Erythroblast (primary cell): ENCODE measurements around the gene ADAP1.
"Not testable (repeated sequence)": the region's sequence is repeated elsewhere in the genome, so short reads cannot be mapped to it uniquely, and the experiment has no call there.

ENCODE experiments used
- DNase-seq, 2 experiments: peaks; one replicate each; lab custom pipeline; 2025; lab: John Stamatoyannopoulos, UW
- GATA1 ChIP-seq: IDR thresholded peaks from 2 replicates; pipeline ENCODE4 v1.6.1; 2011; ENCODE audit warnings: low read depth, mild to moderate bottlenecking, control low read depth, low read length, moderate library complexity
- POLR2A ChIP-seq: IDR thresholded peaks from 2 replicates; pipeline ENCODE4 v1.6.1; 2011; ENCODE audit warnings: mild to moderate bottlenecking, low read length

ADAP1 gene

GRCh38 chr7:963236-964078, 9.0 kb upstream of the ADAP1 start:
- no peak for TF ChIP-seq POLR2A
- no peak for TF ChIP-seq GATA1
- DNase-seq = no peak

DNA sequence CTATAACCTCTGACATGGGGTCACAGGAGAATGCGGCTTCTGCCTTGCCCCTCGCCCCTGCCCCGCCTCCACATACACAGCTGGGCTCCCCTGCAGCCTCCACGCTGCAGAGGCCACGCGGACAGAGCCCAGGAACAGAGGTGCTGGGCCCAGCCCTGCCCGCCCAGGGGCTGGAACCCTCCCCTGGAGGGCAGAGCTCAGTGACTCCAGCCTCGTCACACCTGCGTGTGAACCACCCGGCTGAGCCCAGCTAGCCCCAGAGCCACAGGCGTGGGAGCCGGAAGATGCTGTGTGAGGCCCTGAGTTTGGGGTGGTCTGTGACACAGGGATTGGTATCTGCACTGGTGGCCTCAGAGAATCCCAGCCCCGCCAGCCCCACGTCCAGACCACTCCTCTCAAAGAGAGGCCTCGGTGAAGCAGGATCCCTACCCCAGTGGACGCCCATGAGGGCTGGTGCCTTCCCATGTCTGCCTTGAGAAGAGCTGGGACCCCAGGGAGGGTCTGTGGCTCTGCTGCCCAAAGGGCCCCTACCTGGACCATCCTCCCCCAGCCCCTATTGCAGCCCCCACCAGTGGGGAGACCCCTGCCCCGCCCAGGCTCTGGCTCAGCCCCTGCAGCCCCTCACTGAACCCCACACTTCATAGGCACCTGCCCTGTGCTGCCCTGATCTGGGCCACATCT, 8.1 kb upstream of the ADAP1 start:
- no peak for TF ChIP-seq GATA1
- TF ChIP-seq POLR2A = no peak
- DNase-seq = no peak

- no peak for DNase-seq
- no peak for TF ChIP-seq POLR2A
- TF ChIP-seq GATA1 = no peak
Measured at GRCh38 chr7:961546-962400, 7.3 kb upstream of the ADAP1 start.

GRCh38 chr7:960972-961371, 6.5 kb upstream of the ADAP1 start:
- not testable (repeated sequence) for DNase-seq

- TF ChIP-seq GATA1 (no peak), POLR2A (no peak)
- DNase-seq = no peak
Measured at GRCh38 chr7:960269-960871, 5.9 kb upstream of the ADAP1 start.

GRCh38 chr7:959740-960139, 5.3 kb upstream of the ADAP1 start:
- not testable (repeated sequence) for DNase-seq

- no peak for DNase-seq
- TF ChIP-seq POLR2A (no peak), GATA1 (no peak)
Measured at GRCh38 chr7:959271-959670, 4.8 kb upstream of the ADAP1 start.

- TF ChIP-seq GATA1 (no peak), POLR2A (no peak)
- DNase-seq = no peak
Measured at GRCh38 chr7:958221-959200, 4.0 kb upstream of the ADAP1 start.

DNA sequence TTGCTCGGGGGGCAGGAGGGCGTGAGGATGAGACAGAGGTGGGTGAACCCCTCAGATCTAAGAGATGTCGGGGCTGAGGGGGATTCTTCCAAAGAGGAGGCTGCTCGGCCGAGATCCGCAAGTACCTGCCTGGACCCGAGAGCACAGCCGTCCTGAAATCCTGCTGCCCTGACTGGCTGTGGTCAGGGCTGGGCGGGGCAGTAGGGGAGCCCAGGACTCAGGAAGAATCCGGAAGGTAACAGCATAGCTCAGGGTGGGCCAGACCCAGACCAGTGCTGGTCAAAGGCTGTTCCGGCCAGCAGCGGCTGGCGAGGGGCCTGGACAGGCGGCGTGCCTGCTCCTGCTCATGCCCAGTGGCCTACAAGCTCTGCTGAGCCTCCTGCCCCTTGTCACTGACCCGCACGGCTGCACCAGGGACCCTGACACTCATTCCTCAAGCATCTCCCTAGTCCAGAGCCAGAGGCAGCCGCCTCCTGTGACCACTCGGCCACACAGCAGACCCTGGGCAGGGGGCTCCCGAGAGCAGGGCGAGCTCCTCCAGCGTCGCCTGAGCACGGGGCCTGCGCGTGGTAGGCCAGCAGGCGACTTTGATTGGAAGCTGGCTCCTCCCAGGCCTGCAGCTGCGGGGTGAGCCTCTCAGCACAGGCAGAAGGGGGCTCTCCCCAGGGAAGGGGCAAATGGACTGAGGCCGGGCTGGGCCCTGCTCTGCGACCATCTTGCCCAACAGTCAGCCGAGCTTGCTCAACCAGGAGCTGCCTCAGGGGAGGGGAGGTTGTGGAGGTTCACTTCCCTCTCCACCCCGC, 3.1 kb upstream of the ADAP1 start:
- no peak for DNase-seq
- TF ChIP-seq GATA1 (no peak), POLR2A (no peak)

DNA sequence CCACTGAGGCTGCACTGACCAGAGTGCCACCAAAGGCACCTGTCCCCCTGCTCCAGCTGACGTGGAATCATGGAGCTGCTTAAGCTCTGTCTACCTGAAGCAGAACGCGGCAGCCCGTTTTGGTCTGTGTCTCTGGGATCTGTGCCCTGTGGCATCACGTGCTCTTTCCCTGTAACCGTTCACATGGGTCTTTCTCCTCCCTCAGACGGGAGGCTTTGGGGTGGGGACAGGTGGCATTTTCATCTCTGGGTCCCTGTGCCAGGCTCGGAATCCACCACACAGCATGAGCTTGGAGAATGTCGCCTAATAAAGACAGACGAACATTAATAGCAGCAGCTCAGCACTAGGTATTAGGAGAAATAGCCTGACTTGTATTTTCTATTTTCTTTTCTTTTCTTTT, 1.6 kb upstream of the ADAP1 start:
- no peak for TF ChIP-seq GATA1
- TF ChIP-seq POLR2A = no peak

GRCh38 chr7:953547-954327, 743 bp downstream of the ADAP1 start:
- TF ChIP-seq POLR2A (no peak), GATA1 (no peak)
- no peak for DNase-seq

More for the DNA sequence above, 1.6 kb upstream of the ADAP1 start:
- DNase-seq = no peak
